Measurements from ENCODE around the gene UXT. TPM values are rescaled to one million over a fixed set of nuclear protein-coding genes. Genes with fewer than 3 reads are reported as not detected.

UXT gene
- total RNA-seq, 2 experiments from 2014 or later = 152 to 172 TPM

DNA sequence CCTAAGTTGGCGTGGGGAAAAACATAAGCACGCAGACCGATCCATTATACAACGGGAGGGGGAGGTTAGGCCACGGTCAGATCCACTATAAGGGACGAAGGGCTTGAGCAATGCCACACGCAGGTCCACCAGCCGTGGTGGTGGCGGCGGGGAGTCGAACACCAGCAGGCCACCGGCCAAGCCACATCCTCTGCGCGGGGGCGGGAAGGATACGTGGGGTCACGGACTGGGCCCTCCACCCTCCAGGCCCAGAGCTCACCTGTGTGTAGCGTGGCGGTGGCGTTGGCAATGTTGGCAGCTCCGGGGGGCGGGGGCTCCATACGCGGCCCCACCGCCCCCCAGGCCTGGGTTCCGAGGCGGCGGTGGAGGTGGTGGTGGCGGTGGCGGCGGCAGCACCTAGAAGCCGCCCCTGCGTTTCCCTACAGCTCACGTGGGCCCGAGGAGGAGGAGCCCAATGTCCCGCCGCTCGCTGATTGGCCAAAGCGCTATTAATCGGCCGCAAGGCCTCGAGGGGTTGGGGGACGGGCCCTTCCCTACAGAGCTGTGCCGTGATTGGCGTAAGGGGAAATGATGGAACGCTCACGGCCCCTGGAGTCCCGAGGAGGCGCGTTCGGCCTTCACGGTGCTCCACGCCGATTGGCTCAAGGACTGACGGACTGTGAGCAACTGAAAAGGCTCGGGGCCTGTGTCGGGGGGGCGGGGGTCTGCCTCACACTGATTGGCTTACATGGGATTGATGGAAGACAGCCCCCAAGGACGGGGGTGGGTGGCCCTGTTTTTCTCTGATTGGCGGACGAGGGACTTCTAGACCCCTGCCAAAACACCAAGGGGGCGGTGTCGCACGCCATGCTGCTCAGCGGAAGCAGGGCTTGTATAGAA is 8.6 kb downstream of the UXT start, which contains the start of gene ELK1:
Gene ELK1, minus strand, starts transcription at position 400 of the 879 bp plus-strand sequence. CDS start 9,122 bp downstream, outside the sequence.
- ChIA-PET CTCF (no interaction called here), POLR2A (interaction anchor here (0.6 to 0.9 kb wide), 2 partner anchors 11 to 125 kb away, joined by 3 to 9 read pairs; no protein-coding TSS in a partner anchor)

DNA sequence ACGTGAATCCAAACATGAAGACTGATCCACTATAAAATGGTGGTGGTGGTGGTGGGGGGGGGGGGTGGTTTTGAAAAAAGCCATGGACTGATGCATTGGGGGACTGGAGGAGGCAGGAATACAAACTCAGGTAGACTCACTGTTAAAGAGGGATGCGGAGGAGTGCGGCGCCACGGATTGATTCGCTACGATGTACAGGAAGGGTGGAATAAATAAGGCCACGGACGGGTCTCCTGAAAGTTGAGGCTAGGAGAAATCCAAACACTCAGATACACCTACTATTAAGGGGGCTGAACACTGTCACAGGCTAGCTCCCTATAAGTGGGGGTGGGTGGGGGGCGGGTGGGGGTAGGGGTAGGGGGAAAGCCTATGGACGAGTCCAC is 9.2 kb downstream of the UXT start:
- ChIA-PET CTCF (no interaction called here), POLR2A (interaction anchor here (0.6 kb wide), 1 partner anchor 83 kb away, joined by 5 read pairs; no protein-coding TSS in a partner anchor)

DNA sequence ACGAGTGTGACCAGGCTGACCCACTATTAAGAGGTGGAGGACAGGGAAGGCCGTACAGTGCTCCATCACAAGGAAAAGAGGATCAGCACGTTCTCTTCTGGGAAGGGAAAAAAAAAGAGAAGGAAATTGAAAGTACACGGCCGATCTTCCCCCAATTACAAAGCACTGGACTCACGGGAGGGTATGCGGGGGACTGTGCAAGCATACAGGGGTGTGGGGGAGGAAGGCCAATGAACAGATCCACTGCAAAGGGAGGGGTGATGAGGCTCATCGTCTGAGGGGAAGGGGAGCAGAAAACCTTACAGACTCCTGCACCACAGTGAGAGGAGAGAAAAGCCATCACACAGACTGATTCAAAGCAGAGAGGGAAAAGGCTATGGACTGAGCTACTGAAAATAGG is 9.7 kb downstream of the UXT start:
- CTCF ChIA-PET = no interaction called here
- POLR2A ChIA-PET = interaction anchor here (0.6 kb wide), 1 partner anchor 82 kb away, joined by 5 read pairs; no protein-coding TSS in a partner anchor

DNA sequence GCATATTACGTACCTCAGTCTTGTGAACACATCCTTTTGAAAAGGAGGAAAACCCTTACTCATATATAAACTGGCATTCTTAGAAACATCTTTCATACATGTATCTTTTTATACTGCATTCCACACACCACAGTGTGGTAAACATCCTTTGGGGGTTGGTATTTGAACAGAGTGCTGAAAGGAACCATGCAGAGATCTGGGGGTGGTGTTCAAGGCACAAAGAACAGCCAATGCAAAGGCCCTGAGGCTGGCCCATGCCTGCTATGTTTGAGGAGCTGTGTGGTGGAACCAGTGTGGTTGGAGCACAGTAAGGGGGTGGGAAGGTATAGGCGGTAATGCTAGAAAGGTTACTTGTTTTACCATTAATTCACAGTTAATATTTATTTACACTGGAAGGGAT is 10.6 kb downstream of the UXT start:
- POLR2A ChIA-PET = no interaction called here
- CTCF ChIA-PET = no interaction called here

DNA sequence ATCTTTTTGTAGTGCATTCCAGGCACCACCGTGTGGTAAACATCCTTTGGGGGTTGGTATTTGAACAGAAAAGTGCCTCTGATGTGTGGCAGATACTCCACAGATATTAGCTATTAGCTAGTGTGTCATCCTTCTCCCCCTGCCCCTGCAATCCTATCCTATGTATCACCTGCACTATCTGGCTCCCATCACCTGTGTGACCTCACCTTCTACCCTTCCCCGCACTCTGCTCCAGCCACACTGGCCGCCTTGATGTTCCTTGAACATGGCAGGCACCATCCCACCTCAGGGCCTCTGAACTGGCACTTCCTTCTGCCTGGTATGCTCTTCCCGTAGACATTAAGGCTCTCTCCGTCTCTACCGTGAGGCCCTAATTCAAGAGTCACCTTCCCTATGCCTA is 12.3 kb downstream of the UXT start:
- POLR2A ChIA-PET = no interaction called here

DNA sequence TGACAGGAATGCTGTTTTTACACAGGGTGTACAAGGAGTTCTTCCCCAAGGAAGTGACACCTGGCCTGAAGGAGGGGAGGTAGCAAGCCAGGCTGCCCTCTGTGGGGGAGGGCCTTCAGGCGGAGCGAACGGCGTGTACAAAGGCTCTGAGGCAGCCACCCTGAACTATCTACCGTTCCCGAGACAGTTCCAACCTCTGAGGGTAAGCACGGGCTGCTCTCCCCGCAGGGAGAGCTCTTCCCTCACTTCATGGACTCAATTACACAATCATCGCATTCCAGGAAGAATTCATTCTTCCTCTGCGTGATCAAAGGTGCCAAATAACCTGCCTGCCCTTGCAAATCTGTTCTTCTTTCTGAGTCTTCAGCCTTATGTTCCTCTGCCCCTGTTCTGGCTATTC is 13.4 kb downstream of the UXT start:
- CTCF ChIA-PET = interaction anchor here (0.6 kb wide), 1 partner anchor 1176 kb away, joined by 5 read pairs; no protein-coding TSS in a partner anchor
- POLR2A ChIA-PET = no interaction called here

More for the DNA sequence above, 12.3 kb downstream of the UXT start:
- CTCF ChIA-PET = no interaction called here

DNA sequence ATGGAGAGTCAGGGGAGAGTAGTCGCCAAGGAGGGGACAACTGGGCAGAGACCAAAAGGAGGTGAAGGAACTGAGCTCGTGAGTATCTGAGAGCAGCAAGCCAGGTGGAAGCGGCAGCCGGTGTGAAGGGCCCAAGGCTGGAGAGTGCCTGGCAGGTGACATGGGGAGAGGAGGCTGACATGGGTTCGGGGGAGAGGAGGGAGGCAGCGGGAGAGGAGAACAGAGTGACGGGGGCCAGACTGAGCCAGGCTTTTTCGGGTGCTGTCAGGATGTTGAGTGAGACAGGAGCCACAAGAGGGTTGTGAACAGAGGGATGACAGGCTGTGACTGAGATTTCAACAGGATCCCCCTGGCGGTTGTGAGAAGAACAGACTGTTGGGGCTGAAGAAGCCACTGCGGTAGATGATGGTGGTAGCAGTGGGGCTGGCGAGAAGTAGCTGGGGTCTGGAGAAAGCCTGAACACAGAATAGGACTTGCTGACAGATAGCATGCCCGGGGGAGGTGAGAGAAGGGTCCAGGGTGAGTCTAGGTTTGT is 14.4 kb downstream of the UXT start:
- CTCF ChIA-PET = interaction anchor here (1.1 to 1.3 kb wide), 2 partner anchors 11 to 63 kb away, joined by 3 to 4 read pairs; partner anchors contain the start of gene TIMP1
- POLR2A ChIA-PET = no interaction called here

DNA sequence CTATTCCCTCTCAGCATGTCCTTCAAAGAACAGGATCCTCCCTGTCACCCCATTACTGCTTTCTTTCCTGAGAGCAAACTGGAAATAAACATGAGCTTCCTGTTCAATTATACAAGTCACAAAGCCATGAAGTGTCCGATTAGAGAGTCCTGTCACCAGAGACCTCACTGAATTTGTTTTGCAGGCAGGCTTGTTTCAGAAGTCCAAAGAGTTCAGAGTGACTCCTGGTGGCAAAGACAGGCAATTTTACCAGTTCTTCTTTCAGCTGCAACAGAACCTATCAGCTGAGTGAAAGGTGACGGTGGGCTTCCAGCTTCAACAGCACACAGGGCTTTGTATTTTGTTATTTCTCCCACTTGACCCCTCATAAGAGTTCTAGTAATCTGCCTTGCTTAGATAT is 15.1 kb downstream of the UXT start:
- ChIA-PET POLR2A (no interaction called here), CTCF (interaction anchor here (1.1 to 1.3 kb wide), 2 partner anchors 10 to 62 kb away, joined by 3 to 4 read pairs; partner anchors contain the start of gene TIMP1)

DNA sequence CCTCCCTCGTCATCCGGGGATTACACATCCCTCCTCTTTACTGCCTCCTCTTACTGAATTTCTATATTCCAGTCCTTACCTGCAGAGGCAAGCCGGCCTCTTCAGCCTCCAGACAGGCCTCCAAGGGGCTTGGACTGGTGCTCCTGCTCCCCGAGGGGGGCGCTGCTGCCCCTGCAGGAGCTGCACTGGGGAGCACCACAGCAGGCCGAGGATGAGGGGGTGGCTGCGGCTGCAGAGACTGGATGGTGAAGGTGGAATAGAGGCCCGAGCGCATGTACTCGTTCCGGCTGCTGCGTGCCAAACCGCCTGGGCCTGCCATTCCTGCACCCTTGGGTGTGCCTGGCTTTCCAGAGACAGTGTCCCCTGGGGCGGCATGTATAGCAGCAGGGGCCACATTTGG is 20.2 kb downstream of the UXT start:
- ChIA-PET CTCF (no interaction called here), POLR2A (no interaction called here)

DNA sequence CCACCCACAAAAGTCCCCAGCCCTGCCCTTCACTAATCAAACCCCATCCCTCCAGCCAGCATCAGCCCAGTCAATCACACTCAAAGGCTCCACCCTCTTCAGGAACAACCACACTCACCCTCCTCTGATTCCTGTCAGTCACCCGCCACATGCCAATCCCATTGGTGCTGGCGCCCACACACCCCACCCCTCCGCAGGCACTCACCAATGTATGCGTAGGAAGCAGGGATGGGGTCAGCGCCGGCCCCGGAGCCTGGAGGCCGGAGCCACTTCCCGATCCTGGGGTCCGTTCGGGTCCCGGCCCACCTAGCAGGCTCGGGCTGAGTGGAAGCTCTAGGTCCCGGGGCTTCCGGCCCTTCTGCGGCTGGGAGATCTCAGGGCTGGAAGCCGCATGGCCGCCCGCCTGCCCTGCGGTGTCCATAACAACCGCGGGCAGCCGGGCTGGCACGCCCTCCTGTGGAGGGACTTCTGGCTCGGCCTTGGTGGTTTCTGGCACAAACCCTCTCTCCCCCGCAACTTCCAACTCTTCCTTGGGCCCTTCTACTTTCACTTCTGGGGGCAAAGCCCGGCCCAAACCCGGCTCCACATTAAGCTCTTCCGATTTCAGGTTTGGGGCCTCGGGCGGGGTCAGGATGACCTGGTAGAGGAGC is 21.3 kb downstream of the UXT start:
- CTCF ChIA-PET = no interaction called here
- POLR2A ChIA-PET = no interaction called here

DNA sequence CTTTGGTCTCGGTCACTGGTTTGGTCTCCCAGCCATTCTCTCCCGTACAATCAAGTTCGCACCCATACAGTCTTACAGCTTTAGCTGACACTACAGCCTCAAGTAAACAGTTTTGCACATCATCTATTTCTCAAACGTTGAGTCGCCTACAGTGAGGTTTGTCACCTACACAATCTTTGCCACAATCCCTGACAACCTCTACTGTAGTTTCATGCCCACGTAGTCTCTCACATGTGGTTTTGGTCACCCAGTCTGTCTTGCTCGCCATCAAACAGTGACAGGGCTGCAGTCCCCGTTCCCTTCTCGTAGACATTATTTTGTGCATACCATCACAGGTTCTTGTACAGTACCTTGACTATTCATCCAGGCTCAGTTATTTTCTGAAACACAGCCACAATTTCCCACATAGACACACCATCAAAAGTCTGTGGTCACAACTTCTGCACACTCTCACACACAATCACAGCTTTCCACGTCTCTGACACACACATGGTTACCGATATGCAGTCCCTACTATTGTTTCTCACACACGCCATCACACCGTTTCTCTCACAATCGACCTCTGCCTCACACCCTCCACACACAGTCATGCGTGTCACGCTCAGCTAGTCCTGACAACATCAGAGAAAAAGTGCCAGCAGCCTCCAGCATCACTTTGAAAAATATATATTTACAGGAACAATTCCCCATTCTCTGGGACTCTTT is 24.0 kb downstream of the UXT start:
- POLR2A ChIA-PET = interaction anchor here (0.7 kb wide), 1 partner anchor 10 kb away, joined by 3 read pairs; no protein-coding TSS in a partner anchor
- CTCF ChIA-PET = interaction anchor here (1.8 kb wide), 1 partner anchor 9 kb away, joined by 4 read pairs; no protein-coding TSS in a partner anchor

DNA sequence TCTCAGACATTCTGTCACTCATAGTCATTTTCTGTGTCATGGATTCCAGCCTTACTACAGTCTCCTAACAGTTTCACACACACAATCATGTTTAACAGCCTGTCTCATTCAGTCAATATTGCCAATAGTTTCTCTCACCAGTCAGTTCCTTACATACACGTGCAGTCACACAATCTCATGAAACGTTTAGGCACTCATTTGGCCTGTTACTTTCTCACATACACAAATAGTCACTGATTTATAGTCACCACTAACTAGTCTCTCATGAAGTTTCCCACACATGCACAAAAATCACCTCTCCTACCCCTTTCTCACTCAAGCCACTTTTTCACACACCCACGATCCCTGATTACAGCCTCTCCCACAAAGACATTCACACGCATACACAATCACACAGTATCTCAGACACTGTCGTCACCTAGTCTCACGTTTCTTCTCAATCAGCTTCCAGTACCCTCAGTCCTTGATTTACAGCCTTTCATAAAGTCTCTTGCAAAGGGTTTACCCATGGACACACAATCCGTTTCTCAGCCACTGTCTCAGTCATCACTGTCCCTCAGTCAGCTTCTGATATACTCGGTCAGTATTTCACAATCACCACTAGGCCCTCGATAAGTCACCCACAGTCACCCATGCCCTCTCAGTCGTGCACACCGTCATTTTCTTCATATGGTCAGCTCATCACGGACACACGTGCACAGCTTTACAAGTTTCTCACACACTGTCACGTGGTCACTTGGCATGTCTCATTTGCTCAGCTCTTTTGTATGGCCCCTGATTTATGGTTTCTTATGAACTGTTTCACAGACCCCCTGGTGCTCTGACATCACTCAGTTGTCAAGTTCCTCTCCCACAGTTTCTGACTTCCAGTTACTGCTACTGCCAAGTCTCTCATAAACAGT is 25.0 kb downstream of the UXT start:
- ChIA-PET POLR2A (interaction anchor here (0.7 kb wide), 1 partner anchor 9 kb away, joined by 3 read pairs; no protein-coding TSS in a partner anchor), CTCF (interaction anchor here (1.8 kb wide), 1 partner anchor 10 kb away, joined by 4 read pairs; no protein-coding TSS in a partner anchor)

DNA sequence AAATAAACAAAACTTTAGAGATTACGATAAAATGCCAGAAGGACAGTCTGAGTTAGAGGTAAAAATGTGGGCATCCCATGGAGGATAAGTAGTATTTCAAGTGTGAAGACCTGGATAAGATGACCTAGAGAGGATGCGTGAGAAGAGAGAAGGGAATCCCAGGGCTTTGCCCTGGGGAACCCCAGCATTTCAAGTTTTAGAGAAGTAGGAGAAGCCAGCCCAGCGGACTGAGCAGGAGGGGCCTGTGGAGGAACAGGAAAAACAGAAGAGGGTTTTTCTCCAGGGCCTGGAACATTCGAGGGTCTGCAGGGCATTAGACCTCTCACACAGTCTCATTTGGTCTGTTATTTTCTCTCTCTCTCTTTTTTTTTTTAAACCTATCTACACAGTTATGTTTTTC is 26.3 kb downstream of the UXT start:
- ChIA-PET CTCF (no interaction called here), POLR2A (no interaction called here)

DNA sequence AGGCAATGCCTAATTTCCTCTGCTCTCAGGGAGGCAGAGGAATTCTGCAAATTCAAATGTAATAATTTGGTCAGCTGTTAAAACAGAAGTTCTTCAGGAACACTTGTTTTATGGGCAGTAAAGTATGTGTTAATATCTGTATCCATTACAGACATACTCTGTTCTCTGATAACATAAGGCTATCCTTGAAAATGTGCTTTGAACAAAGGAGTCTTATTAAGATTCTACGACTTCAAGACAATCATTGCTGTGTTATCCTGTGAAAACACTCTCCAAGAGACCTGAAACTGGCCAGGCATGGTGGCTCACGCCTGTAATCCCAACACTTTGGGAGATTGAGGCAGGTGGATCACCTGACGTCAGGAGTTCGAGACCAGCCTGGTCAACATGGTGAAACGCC is 27.3 kb downstream of the UXT start:
- POLR2A ChIA-PET = no interaction called here
- CTCF ChIA-PET = no interaction called here

DNA sequence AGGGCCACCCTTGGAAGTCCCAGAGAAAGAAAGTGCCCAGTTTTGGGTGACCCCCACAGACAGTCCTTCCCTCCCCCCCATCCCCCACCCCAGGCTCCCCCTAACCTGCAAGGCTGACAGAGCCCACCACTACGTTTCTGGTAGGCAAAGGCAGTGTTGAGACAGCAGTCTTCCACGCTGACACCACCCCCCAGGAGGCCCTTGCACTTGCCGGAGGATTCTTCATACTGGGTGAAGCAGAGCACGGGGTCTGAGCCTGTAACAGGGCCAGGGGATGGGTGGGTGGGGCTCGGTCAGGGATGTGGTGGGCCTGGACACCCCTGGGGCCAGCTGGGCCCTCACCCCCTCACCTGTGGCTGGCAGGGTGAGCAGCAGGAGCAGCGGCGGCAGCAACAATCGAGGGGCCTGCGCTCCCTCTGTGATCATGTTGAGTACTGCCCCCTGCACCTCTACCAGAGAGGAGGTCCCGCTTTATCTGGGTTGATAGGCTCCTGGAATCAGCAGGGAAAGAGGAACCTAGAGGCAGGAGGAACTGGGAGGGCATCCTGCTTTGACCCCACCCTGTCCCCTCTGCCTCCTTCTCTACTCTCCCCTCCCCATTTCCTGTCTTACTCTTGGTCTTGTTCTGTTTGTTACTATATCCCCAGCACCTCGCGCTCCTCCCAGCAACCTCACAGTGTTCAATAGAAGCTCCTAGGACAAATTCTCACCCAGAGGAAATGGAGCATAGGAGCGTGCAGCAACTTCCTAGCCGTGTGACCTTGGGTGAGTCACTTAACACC is 29.4 kb downstream of the UXT start, which contains the start of gene CFP:
Gene CFP, minus strand, starts transcription at position 512 of the 782 bp plus-strand sequence. Its CDS starts 86 bp downstream, at position 426.
- ChIA-PET POLR2A (no interaction called here), CTCF (no interaction called here)

DNA sequence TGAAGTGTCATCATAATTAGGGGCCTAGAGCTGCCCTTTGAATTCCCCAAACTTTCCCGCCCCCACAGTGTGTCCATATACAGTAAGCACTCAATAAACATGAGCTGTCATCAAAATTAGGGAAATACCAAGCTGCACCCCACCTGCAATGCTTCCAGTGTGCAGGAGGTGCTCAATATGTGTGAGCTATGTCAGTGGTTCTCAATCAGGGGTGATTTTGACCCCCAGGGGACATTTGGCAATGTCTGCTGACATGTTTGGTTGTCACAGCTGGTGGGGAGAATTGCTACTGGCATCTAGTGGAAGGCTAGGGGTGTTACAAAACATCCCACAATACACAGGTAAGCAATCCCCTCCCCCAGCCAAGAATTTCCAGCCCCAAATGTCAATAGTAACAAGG is 30.0 kb downstream of the UXT start:
- POLR2A ChIA-PET = no interaction called here

DNA sequence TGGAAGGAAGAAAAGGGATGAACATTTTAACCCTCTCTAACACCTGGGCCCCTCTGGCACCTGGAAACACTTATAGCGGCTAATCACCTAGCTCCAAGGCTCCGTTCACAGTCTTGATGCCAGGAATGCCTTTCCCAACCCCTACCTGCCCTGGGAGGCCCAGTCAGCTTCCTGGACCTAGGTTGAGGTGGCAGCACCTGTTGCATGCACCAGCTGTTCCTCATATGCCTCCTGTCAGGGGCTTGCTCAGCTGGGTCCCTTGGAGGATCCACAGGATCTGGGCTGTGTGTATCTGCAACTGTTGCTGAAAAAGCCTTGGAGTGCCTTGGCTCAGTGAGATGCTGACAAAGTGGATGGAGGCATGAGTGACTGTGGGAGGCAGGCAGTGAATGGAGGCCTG is 33.6 kb downstream of the UXT start:
- CTCF ChIA-PET = no interaction called here
- POLR2A ChIA-PET = interaction anchor here (0.8 kb wide), 1 partner anchor 9 kb away, joined by 3 read pairs; no protein-coding TSS in a partner anchor

More for the DNA sequence above, 30.0 kb downstream of the UXT start:
- CTCF ChIA-PET = no interaction called here

DNA sequence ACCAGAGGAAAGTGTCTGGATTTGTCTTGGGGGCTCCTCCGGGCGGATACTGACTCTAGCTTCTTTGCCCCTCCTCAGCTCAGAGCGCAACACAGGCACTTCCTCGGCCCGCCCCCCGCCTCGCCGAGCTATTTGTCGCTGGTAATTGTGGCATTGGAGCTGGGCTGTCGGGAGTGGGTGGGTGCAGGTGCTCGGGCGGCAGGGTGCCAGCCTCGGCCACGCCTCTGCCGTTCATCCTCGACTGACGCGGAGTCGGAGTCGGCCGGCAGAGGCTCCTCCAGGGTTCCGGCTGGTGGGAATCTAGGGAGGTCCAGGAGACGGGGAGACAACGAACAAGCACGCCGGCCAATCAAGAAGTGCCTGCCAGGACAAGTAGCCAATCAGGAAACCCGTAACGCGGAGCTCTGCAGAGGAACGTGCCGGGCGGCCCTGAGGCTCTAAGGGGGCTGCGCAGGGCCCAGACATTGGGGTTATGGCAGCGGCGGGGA is 35.4 kb downstream of the UXT start:
- POLR2A ChIA-PET = no interaction called here
- CTCF ChIA-PET = no interaction called here

All from activated CD8-positive, alpha-beta memory T cell treated with anti-CD3 and anti-CD28 coated beads for 36 hours (primary cell).